ENCODE measurements around the gene ASB17. TPM values are rescaled to one million over a fixed set of nuclear protein-coding genes. Genes with fewer than 3 reads are reported as not detected.

The ASB17 gene
- total RNA-seq, 1 donor from 2014 or later = not detected

GRCh38 chr1:75901371-75901770 is 30.8 kb downstream of the ASB17 start:
- Histone ChIP-seq H3K4me1 (ENCODE audit: insufficient read depth, low read length) (no peaks in the 10 kb centered on the region), H2AFZ (ENCODE audit: low read depth, low read length) (no peak overlapping the region), H3K36me3 (ENCODE audit: insufficient read depth, low read length) (no peaks in the 10 kb centered on the region), H3K4me2 (ENCODE audit: low read length) (no peak overlapping the region), H3K27me3 (ENCODE audit: insufficient read depth, low read length) (no peaks in the 10 kb centered on the region), H3K9ac (ENCODE audit: low read length) (no peak overlapping the region), H3K27ac (ENCODE audit: low read depth, low read length) (no peak overlapping the region), H3K79me2 (ENCODE audit: insufficient read depth, low read length) (no peaks in the 10 kb centered on the region), H4K20me1 (ENCODE audit: insufficient read depth, low read length) (no peaks in the 10 kb centered on the region), H3K9me3 (ENCODE audit: insufficient read depth, low read depth, low read length) (no peaks in the 10 kb centered on the region), H3K4me3 (ENCODE audit: insufficient read depth, low read depth, low read length) (no peak overlapping the region)
- TF ChIP-seq EZH2 (IDR thresholded peaks at IDR 0.05; ENCODE audit: insufficient read depth, low read length) (no peak), CTCF (IDR thresholded peaks at IDR 0.05; ENCODE audit: insufficient read depth, low read depth, low read length) (no peak)
- Mint-ChIP-seq H3K4me3 (ENCODE audit: unreplicated experiment) (no peak overlapping the region), H3K4me1 (ENCODE audit: low read depth, unreplicated experiment) (no peaks in the 10 kb centered on the region), H3K27me3 (ENCODE audit: low read depth, unreplicated experiment) (no peaks in the 10 kb centered on the region), H3K27ac (ENCODE audit: unreplicated experiment) (no peak overlapping the region), H3K36me3 (ENCODE audit: low read depth, unreplicated experiment) (no peaks in the 10 kb centered on the region), H3K9me3 (ENCODE audit: unreplicated experiment) (no peaks in the 10 kb centered on the region)
- DNase-seq (ENCODE audit: low read depth) (no peak), FAIRE-seq (no peak)

- Histone ChIP-seq H3K27ac (ENCODE audit: low read depth, low read length) (no peak overlapping the region), H3K79me2 (ENCODE audit: insufficient read depth, low read length) (no peaks in the 10 kb centered on the region), H3K27me3 (ENCODE audit: insufficient read depth, low read length) (no peaks in the 10 kb centered on the region), H2AFZ (ENCODE audit: low read depth, low read length) (no peak overlapping the region), H3K9me3 (ENCODE audit: insufficient read depth, low read depth, low read length) (no peaks in the 10 kb centered on the region), H3K4me3 (ENCODE audit: insufficient read depth, low read depth, low read length) (no peak overlapping the region), H3K4me1 (ENCODE audit: insufficient read depth, low read length) (no peaks in the 10 kb centered on the region), H3K36me3 (ENCODE audit: insufficient read depth, low read length) (no peaks in the 10 kb centered on the region), H3K9ac (ENCODE audit: low read length) (no peak overlapping the region), H4K20me1 (ENCODE audit: insufficient read depth, low read length) (no peaks in the 10 kb centered on the region), H3K4me2 (ENCODE audit: low read length) (no peak overlapping the region)
- no peak for DNase-seq (ENCODE audit: low read depth)
- Mint-ChIP-seq H3K4me1 (ENCODE audit: low read depth, unreplicated experiment) (no peaks in the 10 kb centered on the region), H3K9me3 (ENCODE audit: unreplicated experiment) (no peaks in the 10 kb centered on the region), H3K4me3 (ENCODE audit: unreplicated experiment) (no peak overlapping the region), H3K27me3 (ENCODE audit: low read depth, unreplicated experiment) (no peaks in the 10 kb centered on the region), H3K36me3 (ENCODE audit: low read depth, unreplicated experiment) (no peaks in the 10 kb centered on the region), H3K27ac (ENCODE audit: unreplicated experiment) (no peak overlapping the region)
- TF ChIP-seq EZH2 (IDR thresholded peaks at IDR 0.05; ENCODE audit: insufficient read depth, low read length) (no peak), CTCF (IDR thresholded peaks at IDR 0.05; ENCODE audit: insufficient read depth, low read depth, low read length) (no peak)
- no peak for FAIRE-seq
These were observed 47.8 kb downstream of the ASB17 start for GRCh38 chr1:75884437-75884836.

- no peaks in the 10 kb centered on the region for H3K27me3 ChIP-seq (ENCODE audit: insufficient read depth, low read length)
- no peak overlapping the region for H3K27ac ChIP-seq (ENCODE audit: low read depth, low read length)
- no peak overlapping the region for H2AFZ ChIP-seq (ENCODE audit: low read depth, low read length)
- TF ChIP-seq EZH2 (IDR thresholded peaks at IDR 0.05; ENCODE audit: insufficient read depth, low read length) (no peak), CTCF (IDR thresholded peaks at IDR 0.05; ENCODE audit: insufficient read depth, low read depth, low read length) (no peak)
- Mint-ChIP-seq H3K36me3 (ENCODE audit: low read depth, unreplicated experiment) (no peaks in the 10 kb centered on the region), H3K27ac (ENCODE audit: unreplicated experiment) (no peak overlapping the region), H3K27me3 (ENCODE audit: low read depth, unreplicated experiment) (no peaks in the 10 kb centered on the region), H3K9me3 (ENCODE audit: unreplicated experiment) (no peaks in the 10 kb centered on the region), H3K4me1 (ENCODE audit: low read depth, unreplicated experiment) (no peaks in the 10 kb centered on the region), H3K4me3 (ENCODE audit: unreplicated experiment) (no peak overlapping the region)
- H3K9ac ChIP-seq (ENCODE audit: low read length) = no peak overlapping the region
- H3K36me3 ChIP-seq (ENCODE audit: insufficient read depth, low read length) = no peaks in the 10 kb centered on the region
- H3K4me3 ChIP-seq (ENCODE audit: insufficient read depth, low read depth, low read length) = no peak overlapping the region
- H3K4me1 ChIP-seq (ENCODE audit: insufficient read depth, low read length) = no peaks in the 10 kb centered on the region
- no peaks in the 10 kb centered on the region for H3K79me2 ChIP-seq (ENCODE audit: insufficient read depth, low read length)
- DNase-seq (ENCODE audit: low read depth) (no peak), FAIRE-seq (no peak)
- H4K20me1 ChIP-seq (ENCODE audit: insufficient read depth, low read length) = no peaks in the 10 kb centered on the region
- no peaks in the 10 kb centered on the region for H3K9me3 ChIP-seq (ENCODE audit: insufficient read depth, low read depth, low read length)
- no peak overlapping the region for H3K4me2 ChIP-seq (ENCODE audit: low read length)
These were observed 52.2 kb downstream of the ASB17 start for GRCh38 chr1:75879985-75880384.

All from astrocyte (in vitro differentiated cells and primary cell).